ENCODE results near the gene NIT1.

The NIT1 gene

DNA sequence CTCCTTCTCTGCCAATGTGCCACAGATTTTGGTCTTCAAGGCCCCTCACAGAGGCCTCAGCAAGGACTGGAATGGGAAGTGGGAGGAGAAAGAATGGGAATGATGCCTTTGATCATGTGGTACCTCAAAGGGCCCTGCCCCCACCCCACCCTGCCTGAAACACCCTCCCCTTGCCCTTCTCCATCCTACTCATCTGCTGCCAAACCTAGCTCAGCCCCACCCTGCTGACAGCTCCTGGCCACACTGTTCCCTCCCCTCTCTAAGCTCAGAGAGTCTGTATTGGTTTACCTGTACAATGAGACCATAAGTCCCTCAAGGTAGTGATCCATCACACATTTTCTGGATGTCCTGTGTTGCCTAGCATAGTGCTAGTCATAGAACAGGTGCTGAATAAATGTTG lies 41.5 kb upstream of the NIT1 start:
- DNase-seq (ENCODE audit: insufficient read length), result no peak
- FAIRE-seq, result no peak
- TF ChIP-seq POLR2A (IDR thresholded peaks at IDR 0.05; ENCODE audit: low read depth, low read length), result no peak
- TF ChIP-seq TAF1 (IDR thresholded peaks at IDR 0.05; ENCODE audit: borderline replicate concordance, low read depth, low read length), result no peak
- no peak for TF ChIP-seq POLR2AphosphoS5 (IDR thresholded peaks at IDR 0.05; ENCODE audit: low read depth, low read length)

DNA sequence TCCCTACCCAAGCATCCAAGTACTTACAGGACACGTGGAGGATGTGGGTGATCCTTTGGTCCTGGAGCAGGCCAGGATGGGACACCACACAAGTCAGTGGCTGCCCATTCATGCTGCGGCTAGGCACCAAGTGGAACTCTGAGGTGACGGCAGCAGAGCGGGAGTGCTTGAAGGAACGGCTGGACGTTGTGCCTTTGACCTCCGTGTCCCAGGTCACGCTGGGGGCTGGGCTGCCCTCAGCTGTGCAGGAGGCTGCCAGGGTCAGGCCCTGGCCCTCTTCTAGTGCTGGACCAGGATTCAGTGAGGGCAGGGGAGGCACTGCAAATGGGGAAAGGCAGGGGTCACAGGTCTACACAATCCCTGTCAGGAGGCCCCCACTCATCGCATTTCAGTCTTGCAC lies 40.5 kb upstream of the NIT1 start:
- TF ChIP-seq POLR2AphosphoS5 (IDR thresholded peaks at IDR 0.05; ENCODE audit: low read depth, low read length) (no peak), POLR2A (IDR thresholded peaks at IDR 0.05; ENCODE audit: low read depth, low read length) (no peak), TAF1 (IDR thresholded peaks at IDR 0.05; ENCODE audit: borderline replicate concordance, low read depth, low read length) (no peak)
- no peak for DNase-seq (ENCODE audit: insufficient read length)
- no peak for FAIRE-seq

DNA sequence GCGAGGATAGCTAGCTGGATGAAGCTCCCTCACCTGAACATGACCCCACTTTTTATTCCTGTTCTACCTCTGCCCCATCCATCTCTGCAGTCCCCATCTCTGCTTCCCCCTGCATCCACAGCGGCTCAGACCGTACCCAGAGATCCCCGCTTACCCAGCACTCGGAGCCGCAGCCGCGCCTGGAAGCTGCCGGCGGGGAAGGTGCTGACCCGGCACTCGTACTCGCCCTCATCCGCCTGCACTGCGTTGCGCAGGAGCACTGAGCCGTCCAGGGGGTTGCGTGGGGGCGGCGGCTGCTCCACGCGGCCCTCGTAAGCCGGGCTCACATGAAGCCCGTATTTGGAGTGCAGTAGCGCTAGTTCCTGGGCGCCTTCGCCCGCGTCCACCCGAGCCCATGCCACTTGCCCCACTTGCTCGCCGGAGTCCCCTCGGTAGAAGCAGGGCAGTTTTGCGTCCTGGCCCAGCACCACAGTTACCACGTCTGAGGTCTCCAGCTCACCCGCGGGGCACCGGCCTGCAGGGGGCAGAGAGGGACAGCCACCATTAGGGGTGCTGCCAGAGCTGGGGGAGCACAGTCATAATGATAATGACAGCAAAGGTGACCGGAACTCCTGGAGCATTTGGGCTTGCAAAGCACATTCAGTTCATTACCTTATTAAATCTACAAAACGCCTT lies 38.3 kb upstream of the NIT1 start:
- TF ChIP-seq TAF1 (IDR thresholded peaks at IDR 0.05; ENCODE audit: borderline replicate concordance, low read depth, low read length), result no peak
- TF ChIP-seq POLR2A (IDR thresholded peaks at IDR 0.05; ENCODE audit: low read depth, low read length), result no peak
- TF ChIP-seq POLR2AphosphoS5 (IDR thresholded peaks at IDR 0.05; ENCODE audit: low read depth, low read length), result no peak
- DNase-seq (ENCODE audit: insufficient read length) (no peak), FAIRE-seq (peak; percentile 30)

DNA sequence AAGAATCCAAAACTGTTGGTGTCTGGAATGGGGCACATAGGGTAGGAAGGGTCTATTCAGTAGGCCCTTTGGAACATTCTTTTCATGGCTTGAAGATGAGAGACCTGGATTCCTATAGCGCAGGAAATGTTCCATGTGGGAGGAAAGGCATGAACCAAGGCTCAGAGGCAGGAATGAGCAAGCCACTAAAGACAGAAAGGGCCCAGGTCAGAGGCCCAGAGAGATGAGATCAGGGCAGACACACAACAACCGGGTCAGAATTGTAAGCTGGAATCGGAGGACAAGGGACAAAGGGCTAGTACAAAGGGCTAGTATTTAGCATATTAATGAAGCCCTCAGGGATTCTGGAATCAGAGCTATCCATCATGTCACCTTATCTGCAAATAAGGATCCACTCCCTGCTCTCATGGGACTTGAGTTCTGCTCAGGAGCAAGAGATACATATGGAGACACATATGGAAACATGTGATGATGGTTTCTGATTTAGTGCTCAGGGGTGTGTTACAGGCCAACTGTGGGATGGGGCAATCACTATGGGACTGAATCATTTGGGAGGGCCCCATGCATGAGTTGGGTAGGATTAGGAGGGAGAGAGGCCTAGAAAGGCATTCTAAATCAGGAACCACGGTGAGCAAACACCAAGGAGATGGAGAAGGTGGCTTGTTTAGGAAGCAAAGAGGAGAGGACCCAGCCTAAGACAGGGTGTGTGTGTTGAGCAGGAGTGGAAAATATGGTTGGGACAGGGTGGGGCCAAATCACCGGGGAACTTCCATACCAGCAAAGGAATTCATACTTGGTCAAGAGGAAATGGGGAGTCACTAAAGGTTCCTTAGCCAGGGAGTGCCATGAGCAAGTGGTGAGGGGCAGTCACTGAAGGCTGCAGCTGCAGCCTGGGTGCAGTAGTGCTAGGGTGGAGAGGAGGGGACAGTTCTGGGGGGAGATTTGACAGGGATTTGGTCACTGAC lies 37.2 kb upstream of the NIT1 start:
- no peak for DNase-seq (ENCODE audit: insufficient read length)

DNA sequence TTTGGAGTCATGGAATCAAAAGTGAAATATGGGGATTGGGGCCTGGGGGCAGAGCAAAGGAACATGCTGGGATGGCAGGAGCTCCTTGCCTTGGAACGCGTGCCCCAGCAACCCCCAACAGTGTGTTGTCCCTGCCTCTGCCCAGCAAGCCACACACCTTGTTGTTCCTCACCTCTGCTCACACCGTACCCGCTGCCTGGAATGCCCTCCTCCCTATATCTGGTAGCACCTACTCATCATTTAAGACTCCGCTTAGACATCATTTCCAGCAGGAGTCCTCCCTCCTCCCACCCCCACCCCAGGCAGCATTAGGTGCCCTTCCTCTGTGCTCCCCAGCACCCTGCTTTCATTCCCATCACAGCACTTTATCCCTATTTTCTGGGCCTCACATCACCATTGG lies 36.4 kb upstream of the NIT1 start:
- TF ChIP-seq POLR2A (IDR thresholded peaks at IDR 0.05; ENCODE audit: low read depth, low read length) (no peak), TAF1 (IDR thresholded peaks at IDR 0.05; ENCODE audit: borderline replicate concordance, low read depth, low read length) (no peak), POLR2AphosphoS5 (IDR thresholded peaks at IDR 0.05; ENCODE audit: low read depth, low read length) (no peak)
- FAIRE-seq, result no peak
- no peak for DNase-seq (ENCODE audit: insufficient read length)

More for the DNA sequence above, 37.2 kb upstream of the NIT1 start:
- TF ChIP-seq TAF1 (IDR thresholded peaks at IDR 0.05; ENCODE audit: borderline replicate concordance, low read depth, low read length) (no peak), POLR2AphosphoS5 (IDR thresholded peaks at IDR 0.05; ENCODE audit: low read depth, low read length) (no peak), POLR2A (IDR thresholded peaks at IDR 0.05; ENCODE audit: low read depth, low read length) (no peak)
- no peak for FAIRE-seq

DNA sequence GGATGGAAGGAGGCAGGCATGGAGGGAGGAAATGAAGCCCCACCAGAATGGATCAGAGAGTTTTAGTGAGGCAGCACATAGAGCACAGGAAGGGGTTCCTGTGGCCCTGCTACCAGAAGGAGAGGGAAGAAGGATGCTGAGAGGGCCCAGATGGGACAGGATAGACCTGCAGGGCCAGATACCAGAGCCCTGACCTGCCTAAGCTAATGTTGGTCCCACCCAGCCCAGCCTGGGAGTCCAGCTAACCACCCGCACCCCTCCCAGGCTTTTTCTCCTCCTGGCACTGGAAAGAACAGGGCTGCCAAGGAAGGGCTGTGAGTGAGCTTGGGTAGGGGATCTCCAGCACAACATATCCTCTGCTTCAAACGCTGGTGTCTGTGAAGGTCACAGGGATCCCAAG lies 35.4 kb upstream of the NIT1 start:
- FAIRE-seq (no peak), DNase-seq (ENCODE audit: insufficient read length) (no peak)
- TF ChIP-seq POLR2A (IDR thresholded peaks at IDR 0.05; ENCODE audit: low read depth, low read length) (no peak), TAF1 (IDR thresholded peaks at IDR 0.05; ENCODE audit: borderline replicate concordance, low read depth, low read length) (no peak), POLR2AphosphoS5 (IDR thresholded peaks at IDR 0.05; ENCODE audit: low read depth, low read length) (no peak)

DNA sequence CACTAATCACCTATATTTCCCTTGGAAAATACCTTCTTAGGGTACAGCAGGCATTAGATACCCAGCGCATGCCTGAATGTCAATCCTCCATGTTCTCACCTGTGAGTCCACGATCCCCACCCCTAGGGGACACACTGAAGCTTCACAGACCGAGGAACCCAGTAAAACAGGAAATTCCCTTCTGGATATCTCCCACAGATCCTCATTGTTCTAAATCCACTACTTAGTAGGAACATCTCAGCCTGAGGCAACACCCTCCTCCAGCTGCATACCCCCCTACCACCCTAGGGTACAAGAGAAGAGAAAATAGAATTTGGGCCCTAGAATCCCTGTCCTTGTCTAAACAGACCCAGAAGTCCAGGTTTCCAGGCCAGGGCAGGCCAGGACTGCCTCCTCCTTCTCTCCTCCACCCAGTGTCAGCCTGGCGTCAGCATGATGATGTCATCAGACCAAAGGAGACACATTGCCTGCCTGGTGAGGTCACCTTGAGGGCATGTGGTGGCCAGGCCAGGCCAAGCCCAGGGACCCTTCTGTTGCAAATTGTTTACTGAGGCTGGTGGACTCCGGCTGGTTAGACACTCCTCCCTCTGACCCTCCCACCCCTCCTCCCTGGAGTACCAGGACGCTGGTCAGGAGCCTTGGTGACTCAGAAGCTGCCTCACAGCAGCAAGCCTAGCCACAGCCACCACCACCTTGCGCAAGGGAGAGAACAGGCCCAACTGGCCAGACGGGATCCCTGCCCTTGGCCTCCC lies 34.7 kb upstream of the NIT1 start:
- no peak for TF ChIP-seq TAF1 (IDR thresholded peaks at IDR 0.05; ENCODE audit: borderline replicate concordance, low read depth, low read length)
- FAIRE-seq (no peak), DNase-seq (ENCODE audit: insufficient read length) (no peak)

DNA sequence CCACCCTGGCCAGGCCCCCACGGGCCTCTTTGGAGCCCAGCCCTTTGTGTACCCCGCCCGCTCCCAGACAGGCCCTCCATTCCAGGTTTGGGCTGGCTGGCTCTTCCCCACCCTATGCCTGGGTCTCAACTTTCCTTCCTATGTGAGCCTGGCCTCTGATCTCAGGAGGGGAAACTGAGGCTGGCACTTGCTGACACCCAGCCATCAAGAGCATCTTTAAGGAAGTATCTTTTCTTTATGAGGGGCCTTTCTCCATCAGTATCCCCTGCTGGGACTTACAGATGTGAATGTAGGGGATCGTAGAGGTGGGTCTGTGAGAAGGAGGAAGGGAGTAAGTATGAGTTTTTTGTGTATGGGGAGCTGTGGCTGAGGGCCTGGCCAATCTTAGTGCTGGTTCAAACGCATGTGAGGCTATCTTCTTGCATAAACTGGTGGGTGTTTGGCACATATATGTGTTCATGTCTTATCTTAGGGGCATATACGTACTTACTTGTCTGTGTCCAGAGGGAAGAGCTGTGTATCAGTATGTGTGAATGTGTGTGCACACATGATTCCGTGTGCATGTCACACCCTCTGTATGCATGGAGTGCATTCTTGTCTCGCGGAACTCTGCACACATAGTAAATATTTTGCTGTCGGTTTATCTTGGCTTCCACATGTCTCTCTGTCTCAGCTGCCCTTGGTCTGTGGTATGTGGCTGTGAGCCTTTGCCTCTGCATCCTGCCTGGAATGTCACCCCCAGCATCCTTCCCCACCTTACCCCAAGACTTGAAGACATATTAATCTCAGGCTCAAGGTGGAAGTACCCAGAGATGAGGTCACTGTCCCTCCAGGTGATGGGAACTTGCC lies 33.9 kb upstream of the NIT1 start:
- FAIRE-seq (peak; percentile 44), DNase-seq (ENCODE audit: insufficient read length) (no peak)
- TF ChIP-seq POLR2AphosphoS5 (IDR thresholded peaks at IDR 0.05; ENCODE audit: low read depth, low read length) (no peak), POLR2A (IDR thresholded peaks at IDR 0.05; ENCODE audit: low read depth, low read length) (no peak), TAF1 (IDR thresholded peaks at IDR 0.05; ENCODE audit: borderline replicate concordance, low read depth, low read length) (no peak)

DNA sequence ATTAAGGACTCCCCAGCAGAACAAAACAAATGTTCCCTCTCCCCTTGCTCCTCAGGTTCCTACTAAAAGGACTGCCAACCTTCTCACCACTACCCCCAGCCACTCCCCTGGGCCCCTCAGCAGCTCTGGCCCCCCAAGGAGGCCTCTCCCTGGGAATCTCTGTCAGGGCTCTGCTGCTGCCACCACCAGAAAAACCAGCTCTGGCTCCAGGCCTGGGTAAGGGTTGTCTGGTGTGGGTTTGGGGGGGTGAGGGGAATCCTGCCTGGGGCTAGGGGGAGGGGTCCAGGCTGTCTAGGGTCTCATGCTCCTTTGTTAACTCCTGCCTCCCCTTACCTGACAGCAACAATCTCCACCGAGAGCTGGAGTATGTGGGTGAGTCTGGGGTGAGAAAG lies 33.3 kb upstream of the NIT1 start:
- FAIRE-seq (no peak), DNase-seq (ENCODE audit: insufficient read length) (no peak)
- no peak for TF ChIP-seq POLR2AphosphoS5 (IDR thresholded peaks at IDR 0.05; ENCODE audit: low read depth, low read length)
- TF ChIP-seq POLR2A (IDR thresholded peaks at IDR 0.05; ENCODE audit: low read depth, low read length), result no peak
- no peak for TF ChIP-seq TAF1 (IDR thresholded peaks at IDR 0.05; ENCODE audit: borderline replicate concordance, low read depth, low read length)

DNA sequence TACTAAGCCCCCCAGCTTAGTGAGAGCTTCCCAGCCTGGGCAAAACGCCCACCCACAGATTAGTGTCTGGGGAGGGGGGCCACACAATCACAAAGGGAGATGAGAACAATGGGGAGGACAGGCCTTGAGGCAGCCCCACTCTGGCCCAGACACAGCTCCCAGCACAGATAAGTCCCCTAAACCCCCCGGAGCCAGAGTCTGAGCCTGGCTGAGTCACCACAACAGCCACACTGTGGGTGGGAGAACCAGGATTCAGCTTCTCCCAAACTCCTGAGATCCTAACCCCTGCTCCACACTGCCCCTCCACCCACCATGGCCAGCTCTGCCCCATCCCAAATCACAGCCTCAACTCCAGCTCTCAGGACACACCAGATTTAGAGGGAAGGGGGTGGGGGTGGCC lies 32.7 kb upstream of the NIT1 start:
- TF ChIP-seq POLR2AphosphoS5 (IDR thresholded peaks at IDR 0.05; ENCODE audit: low read depth, low read length) (no peak), POLR2A (IDR thresholded peaks at IDR 0.05; ENCODE audit: low read depth, low read length) (no peak), TAF1 (IDR thresholded peaks at IDR 0.05; ENCODE audit: borderline replicate concordance, low read depth, low read length) (no peak)
- FAIRE-seq, result no peak
- DNase-seq (ENCODE audit: insufficient read length), result no peak

DNA sequence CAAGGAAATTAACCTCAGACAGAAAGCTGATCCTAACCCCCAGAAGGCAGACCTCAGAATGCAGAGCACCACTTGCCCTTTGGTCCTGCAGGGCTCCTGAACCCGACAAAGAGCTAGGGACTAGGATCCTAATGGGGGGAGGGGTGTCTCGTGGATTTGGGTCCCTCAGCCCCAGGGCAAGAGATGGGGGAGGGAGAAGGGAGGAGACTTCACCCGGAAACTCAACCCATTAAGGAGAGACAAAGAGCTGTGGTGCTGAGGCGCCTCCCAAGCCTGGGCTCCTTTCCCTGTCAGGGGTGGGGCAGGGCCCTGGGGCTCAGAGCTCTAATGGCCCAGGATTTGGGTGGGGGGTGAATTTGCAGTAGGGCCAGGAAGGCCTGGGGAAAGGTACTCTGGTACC lies 31.4 kb upstream of the NIT1 start:
- TF ChIP-seq POLR2AphosphoS5 (IDR thresholded peaks at IDR 0.05; ENCODE audit: low read depth, low read length), result no peak
- TF ChIP-seq TAF1 (IDR thresholded peaks at IDR 0.05; ENCODE audit: borderline replicate concordance, low read depth, low read length), result no peak
- TF ChIP-seq POLR2A (IDR thresholded peaks at IDR 0.05; ENCODE audit: low read depth, low read length), result no peak
- DNase-seq (ENCODE audit: insufficient read length) (no peak), FAIRE-seq (no peak)
